SK-N-SH (cell line): ENCODE results near the gene ABCC3. TPM values are rescaled to one million over a fixed set of nuclear protein-coding genes. Genes with fewer than 3 reads are reported as not detected.

ENCODE experiments used
- CTCF ChIA-PET: fragments of 300-600, 350-600 bp; formaldehyde crosslinking; extraction: SDS; loops from one replicate; lab custom pipeline; 2021; lab: Yijun Ruan, JAX
- POLR2A ChIA-PET: fragments of 350-600 bp; sonication (Branson Sonifier 250); formaldehyde crosslinking; extraction: SDS; loops from one replicate; lab custom pipeline; 2020; ENCODE audit warnings: antibody characterized with exemption, inconsistent platforms; lab: Yijun Ruan, JAX
- DNase-seq: peaks from one replicate; pipeline ENCODE4 v3.0.0; 2012
- H2AFZ ChIP-seq: fragments of 200-600 bp; sonication (generic); 2 replicates; pipeline ENCODE4 v1.8.1; 2016; ENCODE audit warnings: antibody characterized with exemption, mild to moderate bottlenecking, low read depth
- H3F3A ChIP-seq: fragments of 200-600 bp; sonication (generic); replicated peaks from 2 replicates; pipeline ENCODE3; 2016; ENCODE audit warnings: antibody characterized with exemption, mild to moderate bottlenecking; ENCODE audit not compliant: insufficient read depth
- H3K27ac ChIP-seq, 2 experiments: fragments of 200-500 bp in 1 of 2; fragments of 200-600 bp in 1 of 2; sonication (Bioruptor generic) in 1 of 2; sonication (generic), shearing (Covaris generic) in 1 of 2; 2 replicates each; pipeline versions ENCODE4 v1.5.1 to v1.6.1; 2014 to 2016; ENCODE audit warnings: low read depth in 2 of 2, inconsistent platforms in 1 of 2, low read length in 1 of 2, mild to moderate bottlenecking in 1 of 2, mixed read lengths in 1 of 2
- H3K27me3 ChIP-seq: fragments of 200-600 bp; sonication (generic), shearing (Covaris generic); 2 replicates; pipeline ENCODE4 v1.6.1; 2016; ENCODE audit warnings: mixed run types; ENCODE audit not compliant: insufficient read depth
- H3K36me3 ChIP-seq, 2 experiments: fragments of 200-500 bp in 1 of 2; fragments of 200-600 bp in 1 of 2; sonication (Bioruptor generic) in 1 of 2; sonication (generic) in 1 of 2; replicated peaks in 1 of 2; 2 replicates each; pipeline versions ENCODE3 to v1.5.1; 2014 to 2016; ENCODE audit warnings: low read length in 1 of 2, mild to moderate bottlenecking in 1 of 2; ENCODE audit not compliant: insufficient read depth in 2 of 2, control insufficient read depth in 1 of 2
- H3K4me1 ChIP-seq, 2 experiments: fragments of 200-500 bp in 1 of 2; fragments of 200-600 bp in 1 of 2; sonication (Bioruptor generic) in 1 of 2; sonication (generic), shearing (Covaris generic) in 1 of 2; 2 replicates each; pipeline versions ENCODE4 v1.5.1 to v1.6.1; 2014 to 2016; ENCODE audit warnings: low read depth in 1 of 2, low read length in 1 of 2, mixed run types in 1 of 2; ENCODE audit not compliant: insufficient read depth in 2 of 2, control insufficient read depth in 1 of 2
- H3K4me2 ChIP-seq: fragments of 200-600 bp; sonication (generic), shearing (Covaris generic); 2 replicates; pipeline ENCODE4 v1.6.1; 2017; ENCODE audit warnings: mixed run types
- H3K4me3 ChIP-seq, 2 experiments: fragments of 200-500 bp in 1 of 2; fragments of 200-600 bp in 1 of 2; sonication (Bioruptor generic) in 1 of 2; sonication (generic), shearing (Covaris generic) in 1 of 2; 2 replicates each; pipeline versions ENCODE4 v1.5.1 to v1.8.1; 2014 to 2016; ENCODE audit warnings: low read depth in 2 of 2, inconsistent platforms in 1 of 2, low read length in 1 of 2, mild to moderate bottlenecking in 1 of 2, mixed read lengths in 1 of 2, moderate library complexity in 1 of 2
- H3K79me2 ChIP-seq: fragments of 200-600 bp; sonication (generic); 2 replicates; pipeline ENCODE4 v1.8.1; 2017; ENCODE audit warnings: mild to moderate bottlenecking; ENCODE audit not compliant: insufficient read depth
- H3K9ac ChIP-seq: fragments of 200-600 bp; sonication (generic); 2 replicates; pipeline ENCODE4 v1.6.1; 2017; ENCODE audit warnings: mixed run types
- H3K9me2 ChIP-seq: fragments of 200-600 bp; sonication (generic); 2 replicates; pipeline ENCODE4 v1.6.1; 2017; ENCODE audit warnings: mixed run types
- H3K9me3 ChIP-seq: fragments of 200-600 bp; sonication (generic); 2 replicates; pipeline ENCODE4 v1.6.1; 2017; ENCODE audit warnings: mixed run types, mild to moderate bottlenecking, moderate library complexity
- H4K20me1 ChIP-seq: fragments of 200-600 bp; sonication (generic); 2 replicates; pipeline ENCODE4 v1.6.1; 2017; ENCODE audit warnings: mild to moderate bottlenecking, mixed run types; ENCODE audit not compliant: insufficient read depth
- CHD2 ChIP-seq: fragments of 150-350 bp; IDR thresholded peaks from 2 replicates; pipeline ENCODE4 v1.6.1; 2018; ENCODE audit warnings: low read length; ENCODE audit not compliant: partially characterized antibody
- CTCF ChIP-seq: fragments of 200-600 bp; sonication (generic); IDR thresholded peaks from 2 replicates; pipeline ENCODE4 v1.6.1; 2017; ENCODE audit warnings: antibody characterized with exemption, mild to moderate bottlenecking, moderate library complexity
- EZH2phosphoT487 ChIP-seq: fragments of 200-600 bp; sonication (generic); IDR thresholded peaks from 2 replicates; pipeline ENCODE4 v1.6.1; 2017; ENCODE audit warnings: low read depth, mixed run types, mild to moderate bottlenecking, antibody characterized with exemption, moderate library complexity, borderline replicate concordance
- FOSL2 ChIP-seq: IDR thresholded peaks from 2 replicates; pipeline ENCODE4 v1.4.0; 2012; ENCODE audit warnings: low read depth, mild to moderate bottlenecking, moderate library complexity, borderline replicate concordance
- FOXM1 ChIP-seq: IDR thresholded peaks from 2 replicates; pipeline ENCODE4 v1.4.0; 2012; ENCODE audit warnings: low read depth, mild to moderate bottlenecking
- GABPA ChIP-seq: IDR thresholded peaks from 2 replicates; pipeline ENCODE4 v1.4.0; 2012; ENCODE audit warnings: low read depth, mild to moderate bottlenecking
- GATA2 ChIP-seq: sonication (generic); formaldehyde crosslinking; IDR thresholded peaks from 2 replicates; pipeline ENCODE4 v1.5.0; 2020; ENCODE audit warnings: mild to moderate bottlenecking, missing genetic modification reagents
- IRF3 ChIP-seq: fragments of 150-350 bp; IDR thresholded peaks from 2 replicates; pipeline ENCODE4 v1.6.1; 2016; ENCODE audit warnings: mild to moderate bottlenecking, low read depth, low read length
- NRF1 ChIP-seq: IDR thresholded peaks from 2 replicates; pipeline ENCODE4 v1.6.1; 2012; ENCODE audit warnings: low read depth, mild to moderate bottlenecking, low read length
- PBX3 ChIP-seq: IDR thresholded peaks from 2 replicates; pipeline ENCODE4; 2012
- REST ChIP-seq: IDR thresholded peaks from 2 replicates; pipeline ENCODE4 v1.6.1; 2012; ENCODE audit warnings: mild to moderate bottlenecking, low read depth, low read length, moderate library complexity
- RFX5 ChIP-seq: IDR thresholded peaks from 2 replicates; pipeline ENCODE4 v1.6.1; 2012; ENCODE audit warnings: mild to moderate bottlenecking, improper control_type of control experiment, low read length
- RXRA ChIP-seq: IDR thresholded peaks from 2 replicates; pipeline ENCODE4 v1.4.0; 2012; ENCODE audit warnings: low read depth, mild to moderate bottlenecking, borderline replicate concordance
- TCF12 ChIP-seq: IDR thresholded peaks from 2 replicates; pipeline ENCODE4 v1.4.0; 2012
- YY1 ChIP-seq: IDR thresholded peaks from 2 replicates; pipeline ENCODE4 v1.4.0; 2012; ENCODE audit warnings: low read depth, mild to moderate bottlenecking
- WGBS: methylation state at CpG from one replicate; pipeline ENCODE4 v1.1.6; 2017; ENCODE audit warnings: low lambda C conversion rate; 5-methylcytosine and 5-hydroxymethylcytosine counted together
- polyA plus RNA-seq, 3 experiments: library from polyadenylated mRNA; depleted of rRNA; stranded (reverse); fragments of >200 nt; gene quantifications; 2 replicates each; pipeline ENCODE4 v1.2.3, GENCODE V29; 2012

ABCC3 gene
- polyA plus RNA-seq, 1 of the 3 experiments (the other 2 are of a cell fraction) = 185 TPM

- CTCF ChIA-PET = interaction anchor here (1.5 to 21.2 kb wide), 7 partner anchors 12 to 131 kb away, joined by 3 to 799 read pairs (median 20); partner anchors contain the start of gene ABCC3
- H3K4me1 ChIP-seq = peaks cover 18 to 20% of the 10 kb centered on the region in 2 experiments; a peak in 3 of 4 replicates
- TF ChIP-seq EZH2phosphoT487 = no peak
- TF ChIP-seq PBX3 = no peak
- TF ChIP-seq FOSL2 = no peak
- TF ChIP-seq TCF12 = no peak
- no peak for TF ChIP-seq GATA2 (CRISPR knock-in tag)
- TF ChIP-seq IRF3 = no peak
- no peak for TF ChIP-seq CHD2
- no peak for TF ChIP-seq FOXM1
- no peak for TF ChIP-seq YY1
- TF ChIP-seq RXRA = no peak
- no peak for TF ChIP-seq GABPA
- no peak for TF ChIP-seq NRF1
- no peak for TF ChIP-seq REST
- no peak for TF ChIP-seq CTCF
- TF ChIP-seq RFX5 = no peak
- TF ChIP-seq, all 33 proteins: peak for 0
- Histone ChIP-seq H3K79me2 (no peaks in the 10 kb centered on the region), H3K9me2 (no peaks in the 10 kb centered on the region), H3F3A (peaks cover 28% of the 10 kb centered on the region), H3K4me3 (no peak overlapping the region), H3K27me3 (no peaks in the 10 kb centered on the region), H3K9ac (no peak overlapping the region), H3K9me3 (no peaks in the 10 kb centered on the region), H2AFZ (no peak overlapping the region), H3K27ac (no peak overlapping the region), H4K20me1 (no peaks in the 10 kb centered on the region), H3K36me3 (peaks cover 7 to 19% of the 10 kb centered on the region in 2 experiments), H3K4me2 (no peak overlapping the region)
- WGBS = 93% methylated on average over 3 of the region's 3 CpGs
- POLR2A ChIA-PET = no interaction called here
- no peak for DNase-seq
Measured at GRCh38 chr17:50682441-50682840, 47.8 kb downstream of the ABCC3 start.
